ENCODE measurements around the gene BCL2L13. TPM values are rescaled to one million over a fixed set of nuclear protein-coding genes. Genes with fewer than 3 reads are reported as not detected.
"Not testable (repeated sequence)": the region's sequence is repeated elsewhere in the genome, so short reads cannot be mapped to it uniquely, and the experiment has no call there.

The BCL2L13 gene
- polyA plus RNA-seq, 3 donors from 2014 or later: 38.8 to 45.2 (median 38.9) TPM

DNA sequence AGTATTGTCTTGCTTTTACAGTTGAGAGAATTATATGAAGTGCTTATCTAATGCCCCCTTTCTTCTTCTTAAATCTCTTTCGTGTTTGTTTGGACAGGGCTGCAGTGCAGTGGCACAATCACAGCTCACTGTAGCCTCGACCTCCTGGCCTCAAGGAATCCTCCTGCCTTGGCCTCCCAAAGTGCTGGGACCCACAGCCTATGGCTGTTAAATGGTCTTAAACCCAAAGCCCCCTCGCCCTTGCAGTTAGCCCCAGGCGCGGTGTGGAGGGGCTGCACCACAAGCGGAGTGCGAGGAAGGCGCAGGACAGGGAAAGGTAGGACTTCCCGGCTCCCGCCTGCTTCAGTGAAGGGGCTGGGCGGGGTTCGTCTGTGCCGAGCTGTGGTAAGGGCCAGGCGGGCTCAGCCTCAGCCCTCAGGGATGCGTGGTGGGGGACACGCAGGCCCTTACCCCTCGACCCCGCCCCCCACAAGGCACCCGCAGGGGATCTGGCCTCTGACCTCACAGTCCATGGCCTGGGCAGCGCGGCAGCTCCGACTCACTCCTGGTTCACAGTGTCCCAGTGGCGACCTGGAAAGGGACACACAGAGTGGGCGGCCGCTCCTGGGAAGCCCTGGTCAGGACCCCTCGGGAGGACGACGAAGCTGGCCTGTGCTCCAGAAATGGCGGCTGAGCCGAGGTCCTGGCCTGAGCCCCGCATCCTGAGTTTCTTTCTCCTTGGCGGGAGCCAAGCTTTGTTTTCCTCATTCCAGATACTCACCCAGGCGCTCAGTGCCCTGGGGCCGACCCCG, 111.2 kb downstream of the BCL2L13 start:
- peaks cover 9 to 34% of the 10 kb centered on the region in 2 donors for H3K4me1 Mint-ChIP-seq
- peaks cover 0 to 9% (median 0%) of the 10 kb centered on the region in 3 donors for H3K36me3 Mint-ChIP-seq
- no peaks in the 10 kb centered on the region for H3K9me3 Mint-ChIP-seq
- no peak overlapping the region for H3K4me3 Mint-ChIP-seq
- H3K27ac Mint-ChIP-seq: peak overlapping the region in 1 of 6 donors; percentile 18
- H3K27me3 Mint-ChIP-seq (ENCODE audit: low read depth in 3 of 3): peaks cover 0 to 2% (median 0%) of the 10 kb centered on the region in 3 donors
- no peak for DNase-seq

GRCh38 chr22:17751596-17751995, 113.0 kb downstream of the BCL2L13 start:
- Mint-ChIP-seq H3K27ac (peak overlapping the region in 3 of 6 donors; percentile 15 to 65 (median 61)), H3K9me3 (no peaks in the 10 kb centered on the region), H3K36me3 (peaks cover 0 to 6% (median 0%) of the 10 kb centered on the region in 3 donors), H3K4me3 (no peak overlapping the region), H3K27me3 (ENCODE audit: low read depth in 3 of 3) (peaks cover 0 to 1% (median 0%) of the 10 kb centered on the region in 3 donors), H3K4me1 (peaks cover 12 to 35% of the 10 kb centered on the region in 2 donors)
- DNase-seq: no peak

- peaks cover 0 to 3% (median 0%) of the 10 kb centered on the region in 3 donors for H3K27me3 Mint-ChIP-seq (ENCODE audit: low read depth in 3 of 3)
- peaks cover 0 to 4% (median 0%) of the 10 kb centered on the region in 3 donors for H3K36me3 Mint-ChIP-seq
- DNase-seq: no peak
- peaks cover 18 to 39% of the 10 kb centered on the region in 2 donors for H3K4me1 Mint-ChIP-seq
- no peaks in the 10 kb centered on the region for H3K9me3 Mint-ChIP-seq
- peak overlapping the region in 2 of 6 donors; percentile 22 to 23 for H3K27ac Mint-ChIP-seq
- H3K4me3 Mint-ChIP-seq: no peak overlapping the region
Measured at GRCh38 chr22:17753401-17753989, 114.9 kb downstream of the BCL2L13 start.

DNA sequence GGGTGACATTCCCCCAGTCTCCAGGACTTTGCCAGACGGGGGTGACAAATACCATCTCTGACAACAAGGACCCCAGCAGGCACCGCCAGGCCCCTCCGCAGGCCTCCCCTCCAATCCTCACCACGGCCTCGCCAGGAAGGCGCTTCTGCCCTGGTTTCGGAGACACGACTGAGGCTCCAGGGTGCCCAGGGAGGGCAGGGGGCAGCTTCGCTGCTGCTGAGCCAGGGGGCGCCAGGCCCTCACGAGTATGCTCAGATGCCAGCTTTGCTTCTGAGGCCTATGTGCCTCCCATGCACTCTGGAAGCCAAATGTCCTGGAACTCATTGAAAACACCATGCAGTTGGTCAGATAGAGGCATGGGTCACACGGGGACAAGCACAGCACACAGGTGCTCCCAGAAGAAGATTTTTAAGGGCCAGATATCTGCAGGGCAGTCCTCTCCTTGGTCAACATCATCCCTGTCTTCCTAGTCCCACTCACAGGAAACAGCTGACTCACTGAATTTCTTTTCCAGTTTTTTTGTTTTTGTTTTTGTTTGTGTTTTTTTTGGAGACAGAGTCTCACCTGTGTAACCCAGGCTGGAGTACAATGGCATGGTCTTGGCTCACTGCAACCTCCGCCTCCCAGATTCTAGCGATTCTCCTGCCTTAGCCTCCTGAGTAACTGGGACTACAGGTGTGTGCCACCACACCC, 115.8 kb downstream of the BCL2L13 start:
- Mint-ChIP-seq H3K4me1 (peaks cover 20 to 41% of the 10 kb centered on the region in 2 donors), H3K27ac (peak overlapping the region in 3 of 6 donors; percentile 17 to 74 (median 28)), H3K27me3 (ENCODE audit: low read depth in 3 of 3) (peaks cover 0 to 3% (median 0%) of the 10 kb centered on the region in 3 donors), H3K4me3 (no peak overlapping the region), H3K36me3 (peaks cover 0 to 4% (median 0%) of the 10 kb centered on the region in 3 donors), H3K9me3 (no peaks in the 10 kb centered on the region)
- DNase-seq: no peak

DNA sequence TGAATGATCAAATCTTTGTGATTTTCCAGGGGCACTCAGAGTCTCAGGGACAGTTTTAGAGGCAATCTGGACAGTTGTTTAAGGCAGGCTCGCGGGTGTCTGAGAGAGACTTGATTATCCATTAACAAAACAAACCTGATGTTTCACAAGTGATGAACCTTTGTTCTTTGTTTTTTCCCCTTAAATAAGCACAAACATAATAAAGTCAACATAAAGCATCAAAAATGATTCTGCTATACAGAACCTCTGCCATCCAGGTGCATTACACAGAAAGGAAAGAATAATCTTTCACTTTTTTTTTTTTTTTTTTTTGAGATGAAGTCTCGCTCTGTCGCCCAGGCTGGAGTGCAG, 122.6 kb downstream of the BCL2L13 start:
- peaks cover 0 to 4% (median 0%) of the 10 kb centered on the region in 3 donors for H3K27me3 Mint-ChIP-seq (ENCODE audit: low read depth in 3 of 3)
- H3K4me1 Mint-ChIP-seq: peaks cover 37 to 54% of the 10 kb centered on the region in 2 donors
- no peak overlapping the region for H3K4me3 Mint-ChIP-seq
- peak overlapping the region in 4 of 6 donors; percentile 34 to 75 (median 56) for H3K27ac Mint-ChIP-seq
- no peaks in the 10 kb centered on the region for H3K9me3 Mint-ChIP-seq
- no peak for DNase-seq
- H3K36me3 Mint-ChIP-seq: no peaks in the 10 kb centered on the region

GRCh38 chr22:17763442-17763841, 124.9 kb downstream of the BCL2L13 start:
- Mint-ChIP-seq H3K27ac (peak overlapping the region in 4 of 6 donors; percentile 44 to 86 (median 64)), H3K4me1 (peaks cover 42 to 55% of the 10 kb centered on the region in 2 donors), H3K4me3 (peak overlapping the region in 2 of 5 donors; percentile 24 to 54)

DNA sequence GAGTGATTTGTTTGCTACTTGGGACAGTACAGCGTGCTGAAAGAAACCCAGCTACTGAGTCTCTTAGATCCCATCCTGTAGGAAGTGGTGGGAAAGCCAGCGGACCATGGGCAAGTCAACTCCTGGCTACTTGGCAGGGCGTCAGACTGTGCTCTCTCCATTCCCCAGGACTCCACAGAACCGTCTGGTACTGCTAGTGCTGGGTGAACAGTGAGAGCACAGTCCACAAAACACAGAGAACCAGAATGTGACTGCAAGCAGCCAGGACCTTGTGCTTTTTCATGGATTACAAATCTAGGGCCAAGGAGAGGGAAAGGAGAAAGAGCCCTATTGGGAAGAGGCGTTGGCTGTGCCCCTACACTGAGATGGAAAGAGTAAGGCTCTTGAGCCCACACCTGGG, 125.5 kb downstream of the BCL2L13 start:
- H3K9me3 Mint-ChIP-seq: no peaks in the 10 kb centered on the region
- peaks cover 0 to 4% (median 0%) of the 10 kb centered on the region in 3 donors for H3K36me3 Mint-ChIP-seq
- H3K4me1 Mint-ChIP-seq: peaks cover 40 to 52% of the 10 kb centered on the region in 2 donors
- DNase-seq: no peak
- no peak overlapping the region for H3K4me3 Mint-ChIP-seq
- H3K27ac Mint-ChIP-seq: peak overlapping the region; percentile 15 to 86 (median 61)
- H3K27me3 Mint-ChIP-seq (ENCODE audit: low read depth in 3 of 3): peaks cover 0 to 8% (median 0%) of the 10 kb centered on the region in 3 donors

More at GRCh38 chr22:17763442-17763841, 124.9 kb downstream of the BCL2L13 start:
- not testable (repeated sequence) for H3K27me3 Mint-ChIP-seq (ENCODE audit: low read depth in 3 of 3); H3K36me3 Mint-ChIP-seq; H3K9me3 Mint-ChIP-seq
- DNase-seq: peak; percentile 39 to 41 (median 39)

- Mint-ChIP-seq H3K27ac (peak overlapping the region in 4 of 6 donors; percentile 25 to 86 (median 40)), H3K4me1 (peaks cover 47 to 57% of the 10 kb centered on the region in 2 donors)
- H3K4me3 Mint-ChIP-seq; H3K36me3 Mint-ChIP-seq; H3K27me3 Mint-ChIP-seq (ENCODE audit: low read depth in 3 of 3); DNase-seq; H3K9me3 Mint-ChIP-seq: not testable (repeated sequence)
Measured at GRCh38 chr22:17764852-17765251, 126.3 kb downstream of the BCL2L13 start.

DNA sequence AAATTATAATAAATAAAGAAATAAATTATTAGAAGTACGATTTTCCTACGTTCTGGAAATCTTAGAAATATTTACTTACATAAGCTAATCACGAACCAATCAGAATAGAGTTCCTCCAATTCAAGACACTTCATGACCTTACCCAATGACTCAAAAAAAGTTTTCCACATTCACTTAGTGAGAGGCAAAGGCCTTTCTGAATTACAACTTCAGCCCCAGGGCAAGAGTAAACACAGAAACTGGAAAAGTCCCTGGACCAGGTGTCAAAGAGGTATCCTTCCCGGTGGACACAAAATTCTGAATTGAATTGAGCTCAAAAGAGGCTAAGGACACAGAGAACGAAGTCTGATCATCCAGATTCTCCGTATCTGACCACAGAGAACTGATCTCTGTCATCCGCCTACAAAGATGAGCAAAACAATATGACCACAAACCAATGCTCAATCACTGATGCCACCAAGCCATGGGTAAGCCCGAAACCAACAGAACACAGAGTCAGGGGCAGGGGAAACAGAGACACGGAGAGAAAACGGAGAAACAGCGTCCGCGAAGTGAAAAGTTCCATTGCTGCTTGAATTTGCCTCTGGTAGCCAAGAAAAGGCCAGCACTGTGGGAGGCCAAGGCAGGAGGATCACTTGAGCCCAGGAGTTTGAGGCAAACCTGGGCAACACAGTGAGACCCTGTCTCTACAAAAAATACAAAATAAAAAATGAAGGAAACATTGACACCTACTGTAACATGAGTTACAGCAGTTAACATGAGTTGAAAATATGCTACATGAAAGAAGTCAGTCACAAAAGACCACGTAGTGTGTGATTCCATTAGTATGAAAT, 128.9 kb downstream of the BCL2L13 start:
- Mint-ChIP-seq H3K27me3 (ENCODE audit: low read depth in 3 of 3) (peaks cover 0 to 8% (median 0%) of the 10 kb centered on the region in 3 donors), H3K4me3 (peak overlapping the region; percentile 20 to 74 (median 67)), H3K4me1 (peaks cover 61 to 67% of the 10 kb centered on the region in 2 donors), H3K36me3 (peaks cover 0 to 4% (median 0%) of the 10 kb centered on the region in 3 donors), H3K9me3 (no peaks in the 10 kb centered on the region), H3K27ac (peak overlapping the region; percentile 61 to 92 (median 84))
- DNase-seq: peak; percentile 49 to 66 (median 59)

DNA sequence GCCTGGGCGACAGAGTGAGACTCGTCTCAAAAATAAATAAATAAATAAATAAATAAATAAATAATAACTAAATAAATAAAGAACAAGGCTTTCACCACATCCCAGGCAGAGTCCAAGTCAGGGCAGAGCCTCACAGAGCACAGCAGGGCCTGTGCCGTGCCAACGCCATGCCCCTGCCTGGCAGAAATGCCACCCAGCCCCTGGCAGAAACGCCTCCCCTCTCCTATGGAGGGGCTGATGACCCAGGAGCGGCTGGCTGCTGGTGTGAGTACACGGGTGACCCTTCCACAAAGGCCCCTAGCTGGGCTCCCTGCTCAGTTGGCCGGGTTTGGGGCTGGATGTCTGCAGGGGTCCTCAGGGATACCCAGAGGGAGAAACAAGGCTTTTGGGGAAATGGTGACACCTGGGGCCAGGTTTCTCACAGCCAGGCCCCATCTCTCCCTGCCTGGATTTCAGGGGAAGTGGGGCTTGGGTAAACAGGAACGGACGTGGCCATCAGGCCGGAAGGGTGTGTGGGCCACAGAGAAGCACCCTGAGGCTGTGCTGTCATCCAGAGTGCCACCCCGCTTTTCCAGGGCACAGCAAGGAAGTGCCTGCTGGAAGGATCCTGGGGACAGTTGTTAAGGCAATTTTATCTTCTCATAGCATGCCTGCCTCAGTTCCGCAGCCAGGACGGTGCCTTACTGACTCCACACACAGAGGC, 130.6 kb downstream of the BCL2L13 start:
- Mint-ChIP-seq H3K27me3 (ENCODE audit: low read depth in 3 of 3) (peaks cover 0 to 14% (median 2%) of the 10 kb centered on the region in 3 donors), H3K27ac (peak overlapping the region in 1 of 6 donors; percentile 17), H3K9me3 (no peaks in the 10 kb centered on the region), H3K36me3 (peaks cover 0 to 4% (median 0%) of the 10 kb centered on the region in 3 donors), H3K4me1 (peaks cover 63 to 68% of the 10 kb centered on the region in 2 donors), H3K4me3 (peak overlapping the region in 2 of 5 donors; percentile 14 to 24)
- DNase-seq: no peak

DNA sequence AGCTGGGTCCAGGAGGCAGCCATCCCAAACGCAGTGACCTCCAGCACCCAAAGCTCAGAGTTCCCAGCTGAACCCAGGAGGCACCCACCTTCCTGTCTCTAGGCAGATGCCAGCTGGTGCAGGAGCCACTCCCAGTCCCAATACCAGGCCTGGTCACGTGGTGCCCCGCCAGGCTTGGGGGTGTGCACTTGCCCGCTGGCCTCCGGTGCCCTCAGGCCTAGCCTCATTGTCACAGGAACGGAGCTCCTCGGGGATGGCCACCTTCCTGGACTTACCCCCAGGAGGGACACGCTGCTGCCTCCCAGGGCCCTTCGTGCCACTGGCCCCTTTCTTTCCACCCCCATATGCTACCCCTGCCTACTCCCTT, 131.1 kb downstream of the BCL2L13 start:
- H3K36me3 Mint-ChIP-seq: peaks cover 0 to 4% (median 0%) of the 10 kb centered on the region in 3 donors
- peaks cover 0 to 13% (median 2%) of the 10 kb centered on the region in 3 donors for H3K27me3 Mint-ChIP-seq (ENCODE audit: low read depth in 3 of 3)
- DNase-seq: no peak
- peak overlapping the region in 5 of 6 donors; percentile 17 to 74 (median 50) for H3K27ac Mint-ChIP-seq
- peak overlapping the region in 2 of 5 donors; percentile 14 to 24 for H3K4me3 Mint-ChIP-seq
- no peaks in the 10 kb centered on the region for H3K9me3 Mint-ChIP-seq
- H3K4me1 Mint-ChIP-seq: peaks cover 60 to 64% of the 10 kb centered on the region in 2 donors
